ENCODE measurements around the gene SDK2.
"Not testable (repeated sequence)": the region's sequence is repeated elsewhere in the genome, so short reads cannot be mapped to it uniquely, and the experiment has no call there.

SDK2 gene

DNA sequence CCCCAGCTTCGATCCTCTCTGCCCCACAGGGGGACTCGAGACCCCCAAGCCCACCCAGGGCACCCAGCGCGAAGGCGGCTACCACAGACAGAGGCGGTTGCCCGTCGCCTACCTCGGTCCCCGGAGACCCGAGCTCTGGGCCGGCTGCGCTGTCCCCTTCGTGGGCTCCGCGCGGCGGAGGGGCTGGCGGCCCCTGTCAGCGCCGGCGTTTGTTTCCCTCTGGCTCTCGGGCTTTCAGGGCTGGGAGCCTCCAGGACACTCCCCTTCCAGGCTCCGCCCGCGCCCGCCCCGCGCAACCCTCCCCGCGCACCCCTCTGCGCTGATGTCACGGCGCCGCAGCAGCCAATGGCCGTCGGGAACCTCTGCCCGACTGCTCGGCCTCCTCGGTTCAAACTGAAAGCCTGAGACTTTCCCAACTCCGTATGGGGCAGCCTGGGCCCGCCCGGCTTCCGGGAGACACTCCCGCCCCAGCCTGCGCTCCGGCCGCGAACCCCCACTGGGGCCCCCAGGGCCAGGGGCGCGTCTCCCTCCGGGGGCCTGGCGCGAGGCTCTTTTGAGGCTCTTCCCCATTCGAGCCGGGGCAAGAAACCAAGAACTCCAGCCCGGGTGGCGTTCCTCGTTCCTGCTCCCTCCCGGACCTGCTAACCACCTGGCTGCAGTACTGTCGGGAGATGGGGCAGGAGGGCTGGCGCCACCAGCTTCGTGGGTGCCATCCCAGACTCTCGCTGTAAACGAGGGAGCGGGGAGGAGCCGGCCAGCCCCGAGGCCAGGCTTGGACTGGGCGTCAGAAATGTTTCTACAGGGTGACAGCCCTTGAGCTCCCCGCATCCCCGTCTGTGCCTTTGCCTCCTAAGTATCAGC, 332.2 kb downstream of the SDK2 start, which contains the start of gene CDC42EP4:
TSS of gene CDC42EP4 (minus strand) at position 221 of the 861 bp plus-strand sequence. CDS start 25,501 bp downstream, outside the sequence.
- peak; percentile 60 to 85 for DNase-seq

DNA sequence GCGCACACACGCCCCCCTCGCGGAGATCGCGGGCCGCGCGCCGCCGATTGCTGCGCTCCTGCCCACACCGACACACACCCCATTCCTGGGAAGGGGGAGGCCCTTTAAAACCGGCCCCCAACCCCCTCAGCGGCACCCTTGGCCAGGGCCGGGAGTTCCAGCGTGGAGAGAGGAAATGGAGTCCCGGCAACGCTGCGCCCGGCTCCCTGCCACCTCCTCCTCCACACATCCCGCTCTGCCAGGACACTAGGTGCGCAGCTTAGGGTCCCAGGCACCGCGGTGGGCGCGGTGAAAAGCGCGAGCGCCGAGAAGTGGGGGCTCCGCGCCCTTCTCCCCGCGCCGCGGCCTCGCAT, 332.8 kb downstream of the SDK2 start:
- no peak for DNase-seq

DNA sequence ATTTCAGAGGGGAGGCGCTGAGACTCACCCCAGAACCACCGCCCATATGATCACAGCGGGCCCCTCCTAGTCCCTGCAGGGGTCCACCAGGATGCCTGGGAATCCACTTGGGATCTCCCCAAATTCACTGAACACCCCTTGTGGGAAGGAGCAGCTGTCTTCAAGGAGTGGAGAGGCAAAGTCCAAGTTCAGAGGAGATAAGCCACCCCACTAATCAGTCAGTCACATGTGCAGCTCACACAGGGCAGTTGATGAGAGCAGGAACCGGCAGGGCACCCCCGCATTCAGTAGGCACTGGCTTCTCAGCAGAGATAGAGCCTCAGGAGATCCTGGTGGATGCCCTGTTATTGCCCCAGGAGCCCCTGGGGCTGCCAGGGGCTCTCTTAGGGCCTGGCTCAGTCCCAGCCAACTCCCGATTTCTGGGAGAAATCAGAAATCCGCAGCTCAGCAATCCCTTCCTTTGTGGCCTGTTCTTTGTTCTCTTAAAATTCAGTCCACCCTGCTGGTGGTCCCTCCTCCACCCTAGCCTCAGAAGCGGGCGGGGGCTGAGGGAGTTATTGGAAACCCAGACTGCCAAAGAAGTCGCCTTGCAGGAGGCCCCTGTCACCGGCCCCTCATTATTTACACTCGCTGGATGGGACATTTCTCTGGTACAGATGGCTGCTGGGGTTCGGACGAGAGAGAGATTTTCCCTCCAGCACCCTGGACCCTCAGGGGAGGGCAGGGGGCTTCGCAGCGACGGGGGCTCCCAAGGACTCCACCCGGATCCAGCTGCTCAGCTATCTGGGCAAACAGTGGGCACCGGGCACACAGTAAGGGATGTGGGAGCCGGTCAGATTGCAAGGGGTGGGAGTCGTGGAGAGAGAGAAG, 334.3 kb downstream of the SDK2 start:
- DNase-seq: no peak

DNA sequence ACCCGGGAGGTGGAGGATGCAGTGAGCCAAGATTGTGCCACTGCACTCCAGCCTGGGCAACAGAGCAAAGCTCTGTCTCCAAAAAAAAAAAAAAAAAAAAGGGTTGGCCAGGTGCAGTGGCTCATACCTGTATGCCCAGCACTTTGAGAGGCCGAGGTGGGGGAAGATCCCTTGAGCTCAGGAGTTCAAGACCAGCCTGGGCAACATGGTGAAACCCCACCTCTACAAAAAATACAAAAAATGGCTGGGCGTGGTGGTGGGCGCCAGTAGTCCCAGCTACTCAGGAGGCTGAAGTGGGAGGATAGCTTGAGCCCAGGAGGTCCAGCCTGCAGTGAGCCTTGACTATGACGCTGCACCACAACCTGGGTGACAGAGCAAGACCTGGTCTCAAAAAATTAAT, 335.3 kb downstream of the SDK2 start:
- DNase-seq: not testable (repeated sequence)

DNA sequence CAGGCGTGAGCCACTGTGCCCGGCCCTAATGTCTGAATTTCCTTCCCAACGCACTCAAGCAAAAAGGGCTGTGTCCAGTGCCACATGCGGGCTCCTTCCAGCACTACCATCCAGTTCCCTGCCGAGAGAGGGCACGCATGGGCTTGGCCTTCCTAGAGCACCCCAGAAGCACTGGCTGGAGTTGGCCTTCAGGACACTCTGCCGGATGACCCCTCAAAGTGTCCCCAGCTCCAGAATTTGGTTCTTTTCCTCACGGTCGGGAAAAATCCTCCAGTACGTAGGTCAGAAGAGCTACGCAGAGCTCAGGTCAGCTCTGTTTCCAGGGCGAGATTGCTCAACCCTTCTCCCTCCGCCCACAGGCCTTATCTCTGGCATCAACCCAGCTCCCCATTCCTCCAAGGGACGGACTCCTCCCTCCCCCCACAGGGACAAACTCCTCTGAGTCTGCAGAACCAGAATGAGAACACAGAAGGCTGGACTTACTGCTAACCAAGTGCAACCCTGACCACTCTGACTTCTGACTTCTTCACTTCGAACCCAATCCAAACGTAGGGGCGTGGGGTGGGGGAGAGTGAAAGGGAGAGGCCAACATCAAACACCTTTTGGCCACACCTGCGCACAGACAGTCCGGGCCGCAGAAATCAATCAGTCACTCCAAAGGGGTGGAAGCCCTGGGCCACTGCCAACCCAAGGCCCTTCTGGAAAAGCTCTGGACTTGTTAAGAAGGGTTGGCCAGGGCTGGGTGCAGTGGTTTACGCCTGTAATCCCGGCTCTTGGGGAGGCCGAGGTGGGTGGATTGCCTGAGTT, 336.0 kb downstream of the SDK2 start:
- no peak for DNase-seq

DNA sequence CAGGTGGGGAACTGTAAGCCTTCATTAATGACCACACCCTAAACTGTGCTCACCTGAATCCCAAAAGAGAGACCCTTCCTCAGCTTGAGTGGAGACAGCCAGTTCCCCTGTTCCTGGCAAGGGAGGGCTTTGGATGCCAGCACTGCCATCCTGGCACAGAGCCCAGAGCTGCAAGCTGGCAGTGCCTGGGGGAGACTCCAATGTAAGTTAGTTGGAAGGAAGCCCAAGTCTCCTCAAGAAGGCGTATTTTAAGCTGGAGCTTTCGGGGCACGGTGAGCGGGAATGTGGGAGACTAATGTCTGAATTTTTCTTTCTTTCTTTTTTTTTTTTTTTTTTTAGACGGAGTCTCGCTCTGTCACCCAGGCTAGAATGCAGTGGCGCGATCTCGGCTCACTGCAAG, 337.1 kb downstream of the SDK2 start:
- DNase-seq: no peak

DNA sequence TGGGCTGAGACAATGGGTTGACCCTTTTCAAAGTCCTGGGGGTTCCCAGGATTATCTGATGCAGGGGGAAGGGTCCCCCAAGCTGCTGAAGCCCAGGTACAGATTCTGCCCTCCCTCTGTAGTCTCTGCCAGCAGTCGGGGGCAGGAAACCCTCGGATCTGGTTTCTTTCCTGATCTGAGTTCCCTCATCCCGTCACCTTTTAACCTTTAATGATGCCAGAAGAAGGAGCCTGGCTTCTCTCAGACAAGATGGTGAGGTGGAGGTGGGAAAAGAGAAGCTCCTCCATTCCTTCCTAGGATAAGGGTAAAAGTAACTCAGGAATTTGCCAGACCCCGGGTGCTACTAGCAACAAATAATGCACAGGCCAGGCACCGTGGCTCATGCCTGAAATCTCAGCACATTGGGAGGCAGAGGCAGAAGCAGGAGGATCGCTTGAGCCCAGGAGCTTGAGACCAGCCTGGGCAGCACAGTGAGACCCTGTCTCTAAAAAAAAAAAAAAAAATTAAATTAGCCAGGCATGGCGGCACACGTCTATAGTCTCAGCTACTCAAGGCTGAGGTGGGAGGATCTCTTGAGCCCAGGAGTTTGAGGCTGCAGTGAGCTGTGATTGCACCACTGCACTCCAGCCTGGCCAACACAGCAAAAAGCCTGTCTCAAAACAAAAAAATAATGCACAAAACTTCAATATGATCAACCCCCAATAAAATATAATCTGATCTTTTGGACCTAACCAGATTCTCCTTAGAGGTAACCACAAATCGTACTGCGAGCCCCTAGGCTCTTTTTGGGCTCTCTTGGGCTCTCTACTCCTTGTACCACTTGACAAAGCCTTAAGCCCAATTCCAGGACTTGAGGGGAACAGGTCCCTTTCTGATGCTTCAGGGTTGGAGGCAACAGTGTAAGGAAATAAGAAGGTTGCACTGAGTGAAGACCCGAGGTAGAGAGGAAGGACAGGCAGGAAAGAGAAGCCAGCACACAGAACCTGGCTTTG, 338.1 kb downstream of the SDK2 start:
- DNase-seq: no peak

DNA sequence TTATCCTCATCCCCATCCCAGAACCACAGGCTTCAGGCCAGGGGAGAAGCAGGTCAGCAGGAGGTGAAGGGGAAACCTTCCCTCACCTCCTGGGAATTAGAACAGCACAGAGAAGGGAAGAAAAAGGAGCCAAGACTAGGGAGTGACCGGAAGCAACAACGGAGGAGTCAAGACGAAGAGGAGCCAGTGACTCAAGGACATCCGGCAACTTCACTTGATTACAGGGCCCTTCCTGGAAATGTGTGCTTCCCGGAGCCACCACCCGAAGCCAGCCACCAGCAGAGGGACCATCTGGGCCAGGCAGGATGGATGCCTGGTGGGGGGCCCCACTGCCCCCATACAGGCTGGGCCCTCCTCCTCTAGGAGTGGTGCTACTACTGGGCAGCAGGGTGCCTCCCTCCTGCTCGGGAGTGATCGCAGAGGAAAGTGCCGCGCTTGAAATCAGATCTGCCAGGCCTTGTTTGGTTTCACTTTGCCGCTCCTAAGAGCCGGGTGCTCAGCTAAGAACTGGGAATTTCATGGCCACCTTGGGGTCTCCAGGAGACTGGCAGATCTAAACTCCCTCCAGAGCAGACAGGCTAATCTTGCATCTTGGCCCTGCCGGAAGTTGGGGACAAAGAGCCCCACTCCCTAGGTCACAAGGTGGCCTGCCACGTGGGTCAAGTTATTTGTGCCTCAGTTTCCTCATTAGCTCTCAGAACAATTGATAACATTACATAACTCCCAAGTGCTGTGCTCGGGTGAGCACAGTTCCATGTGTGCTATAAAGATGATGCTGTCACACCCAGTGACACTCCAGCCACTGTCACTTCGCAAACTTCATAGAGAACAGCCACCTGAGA, 339.1 kb downstream of the SDK2 start:
- DNase-seq: no peak

DNA sequence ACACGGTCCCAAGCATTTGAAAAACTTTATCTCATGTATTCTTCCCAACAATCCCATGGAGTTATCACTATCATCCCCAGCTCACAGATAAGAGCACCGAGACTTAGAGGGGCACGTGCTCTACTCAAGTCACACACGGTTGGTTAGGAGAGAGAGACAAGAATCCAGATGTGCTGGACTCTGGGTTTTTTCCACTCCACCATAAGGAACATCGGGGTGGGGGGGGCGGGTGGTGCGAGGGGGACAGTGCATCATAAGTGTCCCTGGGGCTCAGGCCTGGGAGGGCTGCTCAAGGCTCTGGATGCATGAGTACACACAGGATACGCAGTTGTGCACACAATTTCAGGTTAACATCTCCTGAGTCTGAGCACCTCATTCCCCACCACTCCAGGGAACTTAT, 339.8 kb downstream of the SDK2 start:
- DNase-seq: no peak

DNA sequence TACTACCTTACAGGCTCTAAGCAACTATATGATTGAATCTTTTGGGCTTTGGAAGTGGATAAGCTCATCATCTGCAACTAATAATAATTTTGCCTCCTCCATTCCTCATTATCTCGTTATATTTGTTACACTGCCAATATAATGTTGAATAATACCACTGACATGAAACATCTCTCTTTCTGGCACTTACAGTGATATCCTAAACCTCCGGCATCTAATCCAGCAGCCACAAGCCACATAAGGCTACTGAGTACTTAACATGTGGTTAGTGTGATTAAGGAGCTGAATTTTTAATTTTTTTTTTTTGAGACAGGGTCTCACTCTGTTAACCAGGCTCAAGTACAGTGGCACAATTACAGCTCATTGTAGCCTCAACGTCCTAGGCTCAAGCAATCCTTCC, 342.1 kb downstream of the SDK2 start:
- DNase-seq: no peak

DNA sequence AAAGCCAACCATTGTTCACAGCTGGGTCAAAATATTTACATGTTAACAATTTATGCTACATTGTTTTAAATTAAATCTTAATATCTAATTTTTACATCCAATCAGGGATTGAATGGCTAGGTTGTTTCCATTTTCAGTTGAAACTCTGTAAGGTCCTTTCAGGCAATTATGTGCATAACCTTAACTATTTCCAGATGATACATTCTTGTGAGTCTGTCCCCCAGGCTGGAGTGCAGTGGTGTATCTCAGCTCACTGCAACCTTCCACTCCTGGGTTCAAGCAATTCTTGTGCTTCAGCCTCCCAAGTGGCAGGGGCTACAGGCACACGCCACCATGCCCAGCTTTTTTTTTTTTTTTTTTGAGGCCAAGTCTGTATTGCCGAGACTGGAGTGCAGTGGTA, 342.9 kb downstream of the SDK2 start:
- DNase-seq: no peak

DNA sequence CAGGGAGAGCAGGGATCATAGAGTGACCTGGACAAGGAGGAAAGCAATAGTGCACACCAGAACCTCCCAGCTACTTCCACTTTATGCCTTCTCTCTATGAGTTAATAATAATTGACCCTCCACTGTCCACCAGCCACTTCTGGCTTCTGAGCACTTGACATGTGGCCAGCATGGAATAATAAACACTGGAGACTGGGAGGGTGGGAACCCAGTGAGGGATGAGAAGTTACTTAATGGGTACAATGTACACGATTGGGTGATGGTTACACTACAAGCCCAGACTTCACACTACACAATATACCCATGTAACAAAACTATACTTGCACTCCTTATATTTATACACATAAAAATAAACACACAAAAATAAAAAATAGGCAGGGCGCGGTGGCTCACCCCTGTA, 343.9 kb downstream of the SDK2 start:
- DNase-seq: no peak

DNA sequence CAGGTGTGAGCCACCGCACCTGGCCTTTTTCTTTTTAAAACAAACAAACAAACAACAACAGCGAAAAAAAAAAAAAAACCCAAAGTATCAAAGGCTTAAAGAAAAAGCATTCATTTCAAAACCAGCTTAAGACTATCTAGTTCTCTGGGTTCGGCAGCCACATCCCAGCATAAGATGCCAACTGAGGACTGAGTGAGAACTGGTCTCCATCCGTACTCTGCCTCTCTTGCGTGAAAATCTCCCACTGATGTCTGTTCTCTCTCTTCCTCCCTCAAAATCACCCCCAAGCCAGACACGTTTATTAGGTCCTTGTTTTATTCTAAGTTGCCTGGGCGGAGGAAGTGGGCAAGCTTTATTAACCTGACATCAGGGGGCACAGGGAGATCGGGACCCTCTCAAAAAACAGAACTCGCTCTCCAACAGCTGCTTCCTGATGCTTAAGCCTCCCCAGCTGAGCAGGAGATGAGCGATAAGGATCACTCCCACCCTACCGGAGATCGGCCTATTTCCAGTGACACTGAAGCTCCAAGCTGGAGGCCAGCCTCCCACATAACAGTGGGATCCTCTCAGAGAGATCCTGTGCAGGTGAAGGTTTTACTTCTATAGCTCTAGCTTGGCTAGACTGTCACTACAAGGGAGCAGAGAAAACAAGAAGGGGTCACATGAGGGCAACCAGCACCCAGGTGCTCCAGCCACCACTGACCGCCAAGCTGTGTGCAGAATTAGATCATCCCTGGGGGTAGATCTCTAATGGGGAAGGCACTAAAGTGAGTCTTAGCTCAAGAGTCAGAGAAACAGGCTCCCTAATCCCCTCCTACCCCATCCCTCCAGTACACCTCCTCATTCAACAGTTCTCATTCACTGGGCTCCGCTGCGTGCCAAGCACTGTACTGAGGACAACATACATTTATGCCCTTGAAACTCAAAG, 346.0 kb downstream of the SDK2 start:
- DNase-seq: no peak

DNA sequence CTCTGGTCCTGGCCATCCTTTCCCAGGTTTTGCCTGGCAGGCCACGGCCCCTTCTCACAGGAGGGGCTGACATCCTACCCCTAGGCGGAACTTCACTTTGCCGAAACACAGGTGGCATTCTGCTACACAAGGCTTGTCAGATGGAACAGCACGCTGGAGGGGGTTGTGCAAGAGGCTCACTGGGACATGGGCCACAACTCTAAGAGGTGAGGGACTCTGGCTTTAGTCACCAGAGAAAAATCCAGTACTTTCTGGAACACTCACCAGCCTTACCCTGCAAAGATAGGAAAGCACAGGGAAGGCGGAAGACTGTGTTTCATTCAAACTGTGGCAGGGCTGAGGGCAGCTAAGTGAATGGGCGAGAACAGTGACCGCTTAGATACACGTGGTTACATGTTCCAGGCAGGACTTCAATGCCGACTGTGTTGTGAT, 350.7 kb downstream of the SDK2 start:
- no peak for DNase-seq

DNA sequence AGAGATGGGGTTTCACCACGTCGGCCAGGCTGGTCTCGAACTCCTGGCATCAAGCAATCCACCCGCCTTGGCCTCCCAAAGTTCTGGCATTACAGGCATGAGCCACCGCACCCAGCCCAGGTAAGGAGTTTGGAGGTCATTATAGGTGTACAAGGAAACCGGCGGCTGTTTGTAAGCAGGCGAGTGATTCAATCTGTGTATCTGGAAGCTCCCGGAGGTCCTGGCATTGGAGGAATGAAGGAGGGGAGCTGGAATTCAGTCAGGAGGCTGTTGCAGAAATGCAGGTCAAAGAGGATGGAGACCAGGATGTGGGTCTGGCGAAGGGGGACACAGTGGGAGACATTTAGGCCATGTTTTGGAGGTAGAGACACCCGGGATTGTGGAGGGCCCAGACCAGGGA, 351.2 kb downstream of the SDK2 start:
- DNase-seq: no peak

DNA sequence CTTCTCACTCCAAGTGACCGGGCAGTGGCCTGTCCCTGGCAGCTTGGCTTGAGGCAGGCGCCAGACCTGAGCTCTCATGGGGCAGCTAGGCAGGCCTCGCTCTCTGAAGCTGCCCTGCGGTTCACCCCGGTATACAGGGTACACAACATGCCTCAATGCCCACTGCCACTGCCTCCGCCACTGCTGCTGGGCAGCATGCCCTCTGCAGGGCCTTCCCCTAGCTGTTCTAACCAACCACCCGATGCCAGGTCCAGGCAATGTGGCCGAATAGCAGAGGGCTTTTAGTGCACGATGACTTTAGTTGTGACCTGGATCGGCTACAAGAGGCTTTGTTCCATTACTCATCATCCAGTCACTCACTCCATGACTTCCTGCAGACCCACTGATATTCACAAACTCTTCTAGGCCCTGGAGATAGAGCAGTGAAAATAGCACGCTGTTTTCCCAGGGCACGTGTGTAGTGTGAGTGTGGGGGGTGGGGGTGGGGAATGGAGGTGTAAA, 352.2 kb downstream of the SDK2 start:
- no peak for DNase-seq

DNA sequence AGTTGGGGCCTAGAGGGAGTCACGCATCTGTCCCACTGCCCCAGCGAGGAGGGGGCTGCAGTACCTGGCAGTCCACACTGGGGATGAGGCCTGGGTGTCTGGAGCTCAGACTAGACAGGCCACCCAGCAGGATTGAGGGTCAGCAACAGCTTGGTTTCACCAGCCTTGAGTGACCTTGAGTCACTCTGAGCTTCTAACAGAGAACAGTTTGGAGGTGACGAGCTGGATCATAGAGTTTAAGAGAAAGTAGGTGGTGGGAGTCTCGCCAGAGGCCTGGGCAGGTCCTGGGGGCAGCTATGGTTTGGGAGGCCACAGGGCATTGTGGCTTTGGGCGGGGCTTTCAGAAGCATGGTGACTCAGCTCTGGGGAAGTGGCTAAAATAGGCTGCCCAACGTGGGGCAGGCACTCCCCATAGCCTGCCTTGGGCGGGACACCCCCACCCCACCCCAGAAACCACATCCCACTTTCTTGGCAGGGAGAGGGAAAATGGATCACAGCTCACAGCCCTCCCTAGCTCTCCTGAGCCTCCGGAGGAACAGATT, 352.9 kb downstream of the SDK2 start:
- DNase-seq: no peak

DNA sequence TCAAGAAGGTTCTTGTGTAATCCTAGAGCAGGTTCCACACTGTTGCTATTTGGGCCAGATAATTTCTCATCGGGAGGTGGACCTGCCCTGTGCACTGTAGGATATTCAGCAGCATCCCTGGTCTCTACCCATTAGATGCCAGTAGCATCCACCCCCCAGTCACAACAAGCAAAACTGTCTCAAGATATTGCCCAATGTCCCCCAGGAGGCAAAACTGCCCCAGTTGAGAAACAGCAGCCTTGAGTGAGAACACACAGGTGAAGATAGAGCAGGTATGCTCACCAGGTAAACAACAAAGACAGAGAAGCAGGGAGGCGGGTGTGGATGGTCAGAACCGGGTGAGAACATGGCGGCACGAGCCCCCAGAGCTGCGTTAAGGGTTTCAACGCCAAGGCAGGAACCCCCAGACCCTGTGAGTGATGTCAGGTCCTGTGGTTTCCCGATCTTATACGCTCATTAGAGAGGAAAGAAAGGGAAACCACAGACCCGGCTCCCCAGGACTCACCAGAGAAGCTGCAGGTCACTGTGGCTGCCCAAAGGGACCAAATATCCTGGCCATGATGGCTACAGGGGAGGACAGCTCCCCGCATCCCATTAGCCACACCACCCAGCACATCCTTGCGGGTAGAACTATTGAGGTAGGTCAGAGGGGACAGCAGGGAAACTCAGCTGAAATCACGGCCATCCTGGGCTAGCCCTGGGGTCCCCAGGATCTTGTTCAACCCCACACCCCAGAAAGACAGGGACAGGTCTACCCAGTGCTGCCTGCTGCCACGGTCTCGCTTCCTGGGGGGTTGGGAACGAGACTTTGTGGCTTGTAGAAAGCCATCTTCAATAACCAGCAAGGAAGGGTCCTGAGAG, 353.6 kb downstream of the SDK2 start:
- DNase-seq: no peak
